Ovary (tissue), 10 donors: ENCODE data around the gene CYP4Z1. TPM values are rescaled to one million over a fixed set of nuclear protein-coding genes. Genes with fewer than 3 reads are reported as not detected.

Experiments used
- DNase-seq, 5 donors: peaks; one replicate each; pipeline ENCODE4 v3.0.0-alpha.2; 2019 to 2020
- H3K27ac ChIP-seq, 2 donors: fragments of 200-600 bp; one replicate each; pipeline versions ENCODE4 v1.5.1 to v1.8.0; 2019 to 2022
- H3K27me3 ChIP-seq: fragments of 200-600 bp; one replicate; pipeline ENCODE4 v1.8.0; 2022
- H3K36me3 ChIP-seq: fragments of 200-600 bp; sonication (generic); one replicate; pipeline ENCODE4 v1.5.1; 2019
- H3K4me1 ChIP-seq: one replicate; pipeline ENCODE4 v1.8.1; 2013; ENCODE audit warnings: mild to moderate bottlenecking, moderate library complexity; ENCODE audit not compliant: insufficient read depth
- H3K4me3 ChIP-seq: fragments of 200-600 bp; sonication (generic); one replicate; pipeline ENCODE4 v1.5.1; 2017
- H3K9me3 ChIP-seq, 2 donors: fragments of 200-600 bp in 1 of 2; sonication (generic) in 1 of 2; one replicate each; pipeline versions ENCODE4 v1.5.1 to v1.8.1; 2013 to 2019; ENCODE audit warnings: mild to moderate bottlenecking in 1 of 2, moderate library complexity in 1 of 2
- EP300 ChIP-seq: sonication (generic); formaldehyde crosslinking; IDR thresholded peaks from one replicate; pipeline ENCODE4 v1.6.1; 2017; ENCODE audit warnings: antibody characterized with exemption
- POLR2A ChIP-seq: fragments of 450-650 bp; IDR thresholded peaks from one replicate; pipeline ENCODE4 v1.6.1; 2017; ENCODE audit warnings: antibody characterized with exemption, mild to moderate bottlenecking, moderate library complexity
- WGBS, 3 donors: extraction: QIAGEN DNeasy Blood & Tissue Kit in 1 of 3; methylation state at CpG; one replicate each; pipeline versions ENCODE4 v1.1.5 to v1.1.7; 2013 to 2017; 5-methylcytosine and 5-hydroxymethylcytosine counted together
- intact Hi-C, 4 donors: fragments of 100-400 bp; cut with DNase I; formaldehyde crosslinking; loops; one replicate each; pipeline versions ENCODE4 v1.11.0 to v1.15.1; 2022 to 2023
- long read RNA-seq, 3 donors: library from polyadenylated mRNA in 2 of 3; unstranded in 2 of 3; transcript quantifications; one replicate each; pipeline ENCODE4 v2.0.0 and lab custom pipeline, GENCODE V29; 2021 to 2026
- polyA plus RNA-seq, 2 donors: library from polyadenylated mRNA; stranded (reverse); fragments of 200-250 nt in 1 of 2; fragments of 350-450 nt in 1 of 2; fragmentation: Illumina TruSeq in 1 of 2; extraction: RNeasy Lipid Tissue Mini Kit (QIAGEN cat#74804) in 1 of 2; gene quantifications; one replicate each; pipeline ENCODE4 v1.2.3, GENCODE V29; 2013 to 2014
- total RNA-seq, 7 donors: library from RNA; depleted of rRNA in 2 of 7; stranded (reverse); fragments of >200 nt in 2 of 7; fragmentation: NEBNext Ultra II Directional in 3 of 7; extraction: Animal tissue kit (Norgen Biotek cat#: 25700) in 3 of 7; gene quantifications; one replicate each; pipeline versions ENCODE4 v1.1.0 to v1.2.4, GENCODE V29; 2016 to 2023
- TF ChIP-seq, protein P1 (sequence below), 3 donors: fragments of 450-650 bp in 2 of 3; fragments of 200-600 bp in 1 of 3; IDR thresholded peaks; one replicate each; pipeline versions ENCODE4 v1.5.1 to v1.8.0; 2016 to 2022; ENCODE audit warnings: antibody characterized with exemption in 3 of 3, mild to moderate bottlenecking in 1 of 3
- donor health status: DM: no; HTN: no; CAD: no; lungs with moderate emphysema.
- donor health status: DM: no; HTN: no; CAD: no.
- donor health status: Bipolar disorder and iron deficiency.
- donor health status: DM: yes; HTN: yes; CAD: no.
- donor health status: DM: no; HTN: no; CAD: no.
- donor health status: DM: yes; HTN: yes; CAD: no.

Gene CYP4Z1, protein sequence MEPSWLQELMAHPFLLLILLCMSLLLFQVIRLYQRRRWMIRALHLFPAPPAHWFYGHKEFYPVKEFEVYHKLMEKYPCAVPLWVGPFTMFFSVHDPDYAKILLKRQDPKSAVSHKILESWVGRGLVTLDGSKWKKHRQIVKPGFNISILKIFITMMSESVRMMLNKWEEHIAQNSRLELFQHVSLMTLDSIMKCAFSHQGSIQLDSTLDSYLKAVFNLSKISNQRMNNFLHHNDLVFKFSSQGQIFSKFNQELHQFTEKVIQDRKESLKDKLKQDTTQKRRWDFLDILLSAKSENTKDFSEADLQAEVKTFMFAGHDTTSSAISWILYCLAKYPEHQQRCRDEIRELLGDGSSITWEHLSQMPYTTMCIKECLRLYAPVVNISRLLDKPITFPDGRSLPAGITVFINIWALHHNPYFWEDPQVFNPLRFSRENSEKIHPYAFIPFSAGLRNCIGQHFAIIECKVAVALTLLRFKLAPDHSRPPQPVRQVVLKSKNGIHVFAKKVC
- total RNA-seq (under 1 TPM in 2 of 7 donors, not detected in 5; 0.27 to 0.80 TPM), polyA plus RNA-seq (under 1 TPM; 0.07 to 0.27 TPM)
- long read RNA-seq, donor 1, result 0 reads
- long read RNA-seq, donor 2, result 0 reads
- long read RNA-seq, donor 3, result 0 reads

DNA sequence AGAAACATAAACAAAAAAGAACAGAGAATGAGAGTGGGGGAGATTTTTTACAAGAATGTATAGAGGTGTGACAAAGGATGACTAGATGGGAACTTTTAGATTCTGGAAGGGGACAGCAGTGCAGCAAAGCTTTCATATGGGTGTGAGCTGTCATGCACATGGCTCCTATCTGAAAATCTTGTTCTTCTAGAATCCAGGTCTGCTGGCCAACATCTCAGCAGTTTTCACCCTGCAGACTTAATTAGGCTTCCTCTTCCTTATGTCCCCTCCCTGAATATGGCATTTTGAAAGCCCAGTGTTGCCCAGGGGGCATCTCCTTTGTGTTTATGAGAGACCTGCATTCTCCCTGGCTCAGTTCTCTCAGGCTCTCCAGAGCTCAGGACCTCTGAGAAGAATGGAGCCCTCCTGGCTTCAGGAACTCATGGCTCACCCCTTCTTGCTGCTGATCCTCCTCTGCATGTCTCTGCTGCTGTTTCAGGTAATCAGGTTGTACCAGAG is at the start of gene CYP4Z1:
TSS of gene CYP4Z1 (plus strand) at position 135 of the 498 bp plus-strand sequence. CDS start at position 395, 260 bp downstream.
- intact Hi-C loops, result no loop called here

DNA sequence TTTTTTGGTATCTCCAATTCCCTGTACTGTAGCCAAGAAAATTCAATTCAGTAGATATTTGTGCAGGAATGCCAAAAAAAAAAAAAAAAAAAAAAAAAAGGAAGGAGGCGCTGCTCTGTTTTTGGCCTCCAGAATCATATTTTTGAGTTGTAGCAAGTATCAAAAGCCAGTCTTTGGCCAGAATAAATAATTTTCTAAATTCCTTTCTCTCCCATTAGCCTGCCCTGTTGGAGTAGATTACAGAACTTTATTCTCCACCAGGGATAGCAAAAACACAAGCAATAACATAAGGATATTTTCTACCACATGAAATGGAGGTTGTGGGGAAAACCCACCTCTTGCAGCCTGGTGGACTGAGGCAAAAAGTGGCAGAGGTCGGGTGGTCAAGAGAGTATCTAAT is 46.0 kb upstream of the CYP4Z1 start:
- H3K4me3 ChIP-seq, result no peak overlapping the region
- no peak for TF ChIP-seq EP300
- TF ChIP-seq, protein P1, sequence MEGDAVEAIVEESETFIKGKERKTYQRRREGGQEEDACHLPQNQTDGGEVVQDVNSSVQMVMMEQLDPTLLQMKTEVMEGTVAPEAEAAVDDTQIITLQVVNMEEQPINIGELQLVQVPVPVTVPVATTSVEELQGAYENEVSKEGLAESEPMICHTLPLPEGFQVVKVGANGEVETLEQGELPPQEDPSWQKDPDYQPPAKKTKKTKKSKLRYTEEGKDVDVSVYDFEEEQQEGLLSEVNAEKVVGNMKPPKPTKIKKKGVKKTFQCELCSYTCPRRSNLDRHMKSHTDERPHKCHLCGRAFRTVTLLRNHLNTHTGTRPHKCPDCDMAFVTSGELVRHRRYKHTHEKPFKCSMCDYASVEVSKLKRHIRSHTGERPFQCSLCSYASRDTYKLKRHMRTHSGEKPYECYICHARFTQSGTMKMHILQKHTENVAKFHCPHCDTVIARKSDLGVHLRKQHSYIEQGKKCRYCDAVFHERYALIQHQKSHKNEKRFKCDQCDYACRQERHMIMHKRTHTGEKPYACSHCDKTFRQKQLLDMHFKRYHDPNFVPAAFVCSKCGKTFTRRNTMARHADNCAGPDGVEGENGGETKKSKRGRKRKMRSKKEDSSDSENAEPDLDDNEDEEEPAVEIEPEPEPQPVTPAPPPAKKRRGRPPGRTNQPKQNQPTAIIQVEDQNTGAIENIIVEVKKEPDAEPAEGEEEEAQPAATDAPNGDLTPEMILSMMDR (IDR thresholded peaks at IDR 0.05), result no peak
- TF ChIP-seq POLR2A, result no peak
- H3K4me1 ChIP-seq, result no peaks in the 10 kb centered on the region
- no peaks in the 10 kb centered on the region for H3K36me3 ChIP-seq
- WGBS, 3 donors, result 54 to 59% (median 55%) methylated on average over 2 of the region's 2 CpGs
- no peaks in the 10 kb centered on the region for H3K9me3 ChIP-seq
- intact Hi-C loops, result no loop called here
- H3K27ac ChIP-seq, result no peak overlapping the region
- no peaks in the 10 kb centered on the region for H3K27me3 ChIP-seq
- no peak for DNase-seq

More for the DNA sequence above, at the start of gene CYP4Z1:
- Histone ChIP-seq H3K4me1 (no peaks in the 10 kb centered on the region), H3K36me3 (no peaks in the 10 kb centered on the region), H3K9me3 (no peaks in the 10 kb centered on the region), H3K27ac (no peak within 1 kb of the TSS), H3K4me3 (no peak within 1 kb of the TSS), H3K27me3 (no peaks in the 10 kb centered on the region)
- no peak for DNase-seq
- TF ChIP-seq POLR2A, result no peak
- no peak for TF ChIP-seq EP300
- TF ChIP-seq, protein P1 (IDR thresholded peaks at IDR 0.05), result no peak

DNA sequence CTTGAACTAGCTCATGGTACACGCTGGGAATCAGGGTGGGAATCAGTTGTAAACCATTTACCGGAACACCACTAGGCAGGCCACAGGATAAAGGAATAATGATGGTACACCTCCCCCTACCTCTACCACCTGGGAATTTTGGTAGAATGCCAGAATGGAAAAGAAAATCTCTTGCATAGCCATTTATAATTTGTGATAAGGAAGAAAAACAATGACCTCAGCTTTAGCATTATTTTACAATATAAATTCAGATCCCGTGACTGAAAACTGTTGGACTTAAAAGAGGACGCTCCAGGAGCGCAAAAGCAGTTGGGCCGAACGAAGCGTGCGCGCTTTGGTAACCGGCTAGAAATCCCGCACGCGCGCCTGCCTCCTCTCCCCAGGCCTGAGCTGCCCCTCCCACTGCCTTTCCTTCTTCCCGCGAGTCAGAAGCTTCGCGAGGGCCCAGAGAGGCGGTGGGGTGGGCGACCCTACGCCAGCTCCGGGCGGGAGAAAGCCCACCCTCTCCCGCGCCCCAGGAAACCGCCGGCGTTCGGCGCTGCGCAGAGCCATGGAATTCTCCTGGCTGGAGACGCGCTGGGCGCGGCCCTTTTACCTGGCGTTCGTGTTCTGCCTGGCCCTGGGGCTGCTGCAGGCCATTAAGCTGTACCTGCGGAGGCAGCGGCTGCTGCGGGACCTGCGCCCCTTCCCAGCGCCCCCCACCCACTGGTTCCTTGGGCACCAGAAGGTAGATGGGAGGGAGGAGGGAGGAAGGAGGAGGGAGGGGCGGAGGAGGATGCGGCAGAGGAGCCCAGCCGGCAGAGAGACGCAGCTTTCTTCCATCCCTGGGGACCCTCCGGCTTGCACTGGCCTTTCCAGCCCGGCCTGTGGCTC is 43.5 kb upstream of the CYP4Z1 start, which contains the start of gene CYP4X1:
TSS of gene CYP4X1 (plus strand) at position 402 of the 873 bp plus-strand sequence. CDS start at position 551, 149 bp downstream.
- peak in 1 of 5 donors; percentile 12 for DNase-seq
- no peak within 1 kb of the TSS for H3K4me3 ChIP-seq
- no peak within 1 kb of the TSS for H3K27ac ChIP-seq
- WGBS, 3 donors, result 1 to 2% (median 1%) methylated on average over 49 of the region's 49 CpGs
- no peaks in the 10 kb centered on the region for H3K4me1 ChIP-seq
- H3K36me3 ChIP-seq, result no peaks in the 10 kb centered on the region
- H3K9me3 ChIP-seq, result no peaks in the 10 kb centered on the region
- intact Hi-C loops, result no loop called here
- no peaks in the 10 kb centered on the region for H3K27me3 ChIP-seq
- TF ChIP-seq POLR2A, result no peak
- TF ChIP-seq EP300, result no peak
- TF ChIP-seq, protein P1 (IDR thresholded peaks at IDR 0.05), result no peak

DNA sequence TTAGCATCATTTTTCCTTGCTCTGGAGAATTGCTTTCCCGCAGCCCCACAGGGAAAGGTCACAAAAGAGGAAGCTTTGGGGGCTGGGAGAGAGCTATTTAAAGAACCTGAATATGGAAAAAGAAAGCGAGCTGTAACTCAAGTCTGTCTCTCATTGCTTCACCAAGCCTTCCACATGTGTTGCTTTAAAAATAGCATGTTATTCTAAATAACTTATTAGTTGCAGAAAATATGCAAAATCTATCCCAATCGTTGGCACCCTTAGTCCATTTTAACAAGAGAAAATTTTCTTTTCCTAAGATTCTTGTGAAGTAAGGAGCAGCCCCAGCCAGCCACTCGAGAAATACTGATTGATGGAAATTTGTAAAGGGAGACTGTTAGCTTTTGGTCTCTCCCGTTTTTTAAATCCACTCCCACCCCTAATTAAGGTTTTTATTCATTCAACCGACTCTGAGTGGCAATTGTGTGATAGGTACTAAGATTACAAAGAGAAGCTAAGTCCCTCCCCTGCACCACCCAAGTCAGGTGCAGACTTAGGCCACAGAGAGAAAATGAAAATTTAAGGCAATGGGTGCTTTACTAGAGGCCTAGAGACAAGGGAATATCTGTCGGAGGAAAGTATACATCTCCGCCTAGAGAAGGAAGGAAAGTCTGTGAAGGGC is 42.8 kb upstream of the CYP4Z1 start:
- Histone ChIP-seq H3K27me3 (no peaks in the 10 kb centered on the region), H3K4me3 (no peak overlapping the region), H3K36me3 (no peaks in the 10 kb centered on the region), H3K9me3 (no peaks in the 10 kb centered on the region), H3K27ac (no peak overlapping the region), H3K4me1 (no peaks in the 10 kb centered on the region)
- intact Hi-C loops, result no loop called here
- DNase-seq, result no peak
- TF ChIP-seq, protein P1 (IDR thresholded peaks at IDR 0.05), result no peak
- no peak for TF ChIP-seq POLR2A
- no peak for TF ChIP-seq EP300
- 18 to 21% (median 18%) methylated on average over 8 of the region's 8 CpGs for WGBS, 3 donors
